Superior temporal gyrus (tissue), 1 donor: Measurements from ENCODE around the gene C1R.
"Not testable (repeated sequence)": the region's sequence is repeated elsewhere in the genome, so short reads cannot be mapped to it uniquely, and the experiment has no call there.

Source experiments
- DNase-seq: peaks from one replicate; pipeline ENCODE4 v3.0.0-alpha.2; 2016; ENCODE audit errors: extremely low spot score

The C1R gene

GRCh38 chr12:7068240-7068993, 23.8 kb downstream of the C1R start:
- DNase-seq: peak; percentile 42

- DNase-seq: no peak
Measured at GRCh38 chr12:7067096-7067495, 25.1 kb downstream of the C1R start.

- no peak for DNase-seq
Measured at GRCh38 chr12:7066596-7066995, 25.6 kb downstream of the C1R start.

- DNase-seq: no peak
Measured at GRCh38 chr12:7065073-7065623, 27.1 kb downstream of the C1R start.

GRCh38 chr12:7064516-7064915, 27.7 kb downstream of the C1R start:
- DNase-seq: no peak

GRCh38 chr12:7061596-7061995, 30.6 kb downstream of the C1R start:
- no peak for DNase-seq

- DNase-seq: no peak
Measured at GRCh38 chr12:7061138-7061537, 31.1 kb downstream of the C1R start.

GRCh38 chr12:7060353-7060954, 31.8 kb downstream of the C1R start, which contains the start of gene C1S:
C1S (plus strand) TSS chr12:7060718; CDS start chr12:7061913, 1,195 bp downstream.
- DNase-seq: peak; percentile 39

- DNase-seq: no peak
Measured at GRCh38 chr12:7059780-7060179, 32.5 kb downstream of the C1R start.

GRCh38 chr12:7058850-7059395, 33.3 kb downstream of the C1R start:
- no peak for DNase-seq

GRCh38 chr12:7058163-7058845, 33.9 kb downstream of the C1R start:
- DNase-seq: no peak

GRCh38 chr12:7055736-7056135, 36.5 kb downstream of the C1R start:
- not testable (repeated sequence) for DNase-seq

- no peak for DNase-seq
Measured at GRCh38 chr12:7054925-7055324, 37.3 kb downstream of the C1R start.

- DNase-seq: not testable (repeated sequence)
Measured at GRCh38 chr12:7049973-7050372, 42.3 kb downstream of the C1R start.

- not testable (repeated sequence) for DNase-seq
Measured at GRCh38 chr12:7049445-7049951, 42.7 kb downstream of the C1R start.

- DNase-seq: no peak
Measured at GRCh38 chr12:7047306-7047705, 44.9 kb downstream of the C1R start.

GRCh38 chr12:7046383-7047105, 45.7 kb downstream of the C1R start:
- DNase-seq: no peak

- no peak for DNase-seq
Measured at GRCh38 chr12:7045913-7046312, 46.3 kb downstream of the C1R start.

- no peak for DNase-seq
Measured at GRCh38 chr12:7042842-7043241, 49.4 kb downstream of the C1R start.

- DNase-seq: no peak
Measured at GRCh38 chr12:7039403-7039802, 52.8 kb downstream of the C1R start.

GRCh38 chr12:7038591-7038990, 53.7 kb downstream of the C1R start:
- DNase-seq: no peak
